Inferior parietal cortex (tissue), 1 donor: ENCODE results near the gene EPN3.

Experiments
- DNase-seq: peaks from one replicate; pipeline ENCODE4 v3.0.0-alpha.2; 2016; ENCODE audit errors: extremely low spot score

EPN3 gene

DNA sequence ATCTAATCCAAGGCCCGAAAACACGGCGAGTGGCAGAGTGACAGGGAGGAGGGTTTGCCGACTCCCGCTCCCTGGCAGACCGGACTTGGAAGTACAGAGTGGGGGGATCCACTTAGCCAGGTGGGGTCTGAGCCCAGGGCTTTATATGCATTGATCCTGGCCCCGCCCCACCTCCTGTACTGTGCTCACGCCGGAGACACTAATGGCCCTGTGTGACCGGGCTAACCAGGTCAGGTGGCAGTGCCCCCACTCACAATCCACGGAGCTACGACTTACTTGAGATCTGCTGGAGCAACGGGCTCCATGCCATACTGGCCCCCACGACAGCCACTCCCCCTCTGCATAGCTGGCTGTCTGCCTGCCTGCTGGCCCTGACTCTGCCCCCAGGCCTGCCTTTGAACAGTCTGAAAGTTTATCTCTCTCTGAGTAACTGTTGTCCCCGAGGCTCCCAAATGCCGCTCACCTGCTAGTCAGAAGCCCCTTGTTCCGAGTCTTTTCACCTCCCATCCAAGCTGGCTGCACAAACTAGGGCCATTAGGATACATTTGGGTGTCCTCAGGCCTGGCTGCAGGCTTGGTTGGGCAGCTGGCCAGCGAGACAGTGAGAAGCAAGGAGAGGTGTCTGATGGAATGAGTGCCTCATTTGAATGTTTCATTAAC, 56.0 kb downstream of the EPN3 start:
- DNase-seq, result no peak

- no peak for DNase-seq
These were observed 56.7 kb downstream of the EPN3 start for GRCh38 chr17:50589095-50589705.

- DNase-seq, result no peak
These were observed 58.6 kb downstream of the EPN3 start for GRCh38 chr17:50590946-50591737.

DNA sequence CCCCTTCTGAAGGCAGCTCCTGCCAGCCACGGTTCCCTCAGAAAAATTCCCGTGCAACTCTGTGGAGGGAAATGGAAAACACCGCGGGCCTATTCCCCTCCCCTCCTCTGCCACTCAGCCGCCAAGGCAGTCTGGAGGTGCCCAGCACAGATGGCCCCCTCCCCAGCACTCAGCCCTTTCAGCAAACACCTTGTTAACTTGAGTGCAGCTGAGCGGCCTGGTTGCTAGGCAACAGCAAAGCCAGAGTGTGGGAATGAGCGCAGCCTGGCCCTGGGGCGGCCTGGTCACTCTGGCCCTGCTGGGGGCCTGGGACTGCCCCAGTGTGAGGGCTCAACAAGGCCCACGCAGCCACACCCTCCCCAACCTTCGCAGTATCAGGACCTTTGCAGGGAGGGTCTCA, 60.8 kb downstream of the EPN3 start:
- no peak for DNase-seq
